Ishikawa (cell line): ENCODE data around the gene PYCR2.

Experiments
- CEBPB ChIP-seq: IDR thresholded peaks from 2 replicates; pipeline ENCODE4 v1.6.1; 2012
- CREB1 ChIP-seq: IDR thresholded peaks from 2 replicates; pipeline ENCODE4 v1.6.1; 2012; ENCODE audit warnings: low read depth
- EGR1 ChIP-seq: IDR thresholded peaks from 2 replicates; pipeline ENCODE4 v1.6.1; 2012
- EP300 ChIP-seq: IDR thresholded peaks from 2 replicates; pipeline ENCODE4 v1.6.1; 2012; ENCODE audit warnings: borderline replicate concordance
- FOXM1 ChIP-seq: IDR thresholded peaks from 2 replicates; pipeline ENCODE4 v1.6.1; 2012; ENCODE audit warnings: low read depth, borderline replicate concordance
- NFIC ChIP-seq: IDR thresholded peaks from 2 replicates; pipeline ENCODE4 v1.6.1; 2012
- RAD21 ChIP-seq: IDR thresholded peaks from 2 replicates; pipeline ENCODE4 v1.6.1; 2012; ENCODE audit warnings: low read depth
- TAF1 ChIP-seq: IDR thresholded peaks from 2 replicates; pipeline ENCODE4 v1.6.1; 2012; ENCODE audit warnings: low read depth, mild to moderate bottlenecking
- TCF12 ChIP-seq: IDR thresholded peaks from 2 replicates; pipeline ENCODE4 v1.6.1; 2012; ENCODE audit warnings: low read depth
- TEAD4 ChIP-seq: IDR thresholded peaks from 2 replicates; pipeline ENCODE4 v1.6.1; 2012
- YY1 ChIP-seq: IDR thresholded peaks from 2 replicates; pipeline ENCODE4 v1.6.1; 2012; ENCODE audit warnings: low read depth
- ZBTB7A ChIP-seq: IDR thresholded peaks from 2 replicates; pipeline ENCODE4 v1.6.1; 2012; ENCODE audit warnings: low read depth
- TF ChIP-seq, protein P1 (sequence below): IDR thresholded peaks from 2 replicates; pipeline ENCODE4 v1.6.1; 2012
- TF ChIP-seq, protein P2 (sequence below): IDR thresholded peaks from 2 replicates; pipeline ENCODE4 v1.6.1; 2012; ENCODE audit warnings: low read depth, mild to moderate bottlenecking
- TF ChIP-seq, protein P3 (sequence below): IDR thresholded peaks from 2 replicates; pipeline ENCODE4 v1.6.1; 2012

Gene PYCR2

DNA sequence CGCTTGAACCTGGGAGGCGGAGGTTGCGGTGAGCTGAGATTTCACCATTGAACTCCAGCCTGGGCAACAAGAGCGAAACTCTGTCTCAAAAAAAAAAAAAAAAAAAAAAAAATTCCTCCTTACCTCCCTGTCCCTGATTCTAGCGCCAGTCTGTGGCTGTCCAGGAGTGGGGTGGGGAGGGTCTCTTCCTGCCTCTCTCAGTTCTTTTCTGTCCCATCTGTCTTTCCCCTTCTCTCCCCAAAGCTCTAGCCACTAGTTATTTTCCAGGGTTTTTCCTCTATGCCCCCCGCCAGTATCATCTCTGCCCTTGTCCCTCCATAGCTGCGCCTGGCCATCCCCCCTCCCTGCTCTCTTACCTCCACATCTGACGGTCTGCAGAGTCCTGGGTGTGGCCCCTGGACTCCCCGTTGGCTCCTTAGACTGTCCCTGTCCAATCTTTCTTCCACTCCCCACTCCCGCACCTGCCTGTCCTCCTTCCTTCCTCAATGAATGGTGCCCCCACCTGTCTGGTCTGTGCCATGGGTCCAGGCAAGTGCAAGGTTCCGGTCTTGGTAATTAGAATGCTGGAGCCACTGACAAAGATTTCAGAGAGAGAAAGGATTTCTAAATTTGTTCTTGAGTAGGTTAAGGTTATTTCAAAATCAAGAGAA is 40.3 kb downstream of the PYCR2 start:
- TF ChIP-seq EP300, result no peak
- TF ChIP-seq TEAD4, result no peak
- no peak for TF ChIP-seq TAF1
- no peak for TF ChIP-seq RAD21
- no peak for TF ChIP-seq YY1
- TF ChIP-seq, protein P1, sequence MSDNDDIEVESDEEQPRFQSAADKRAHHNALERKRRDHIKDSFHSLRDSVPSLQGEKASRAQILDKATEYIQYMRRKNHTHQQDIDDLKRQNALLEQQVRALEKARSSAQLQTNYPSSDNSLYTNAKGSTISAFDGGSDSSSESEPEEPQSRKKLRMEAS, result no peak

DNA sequence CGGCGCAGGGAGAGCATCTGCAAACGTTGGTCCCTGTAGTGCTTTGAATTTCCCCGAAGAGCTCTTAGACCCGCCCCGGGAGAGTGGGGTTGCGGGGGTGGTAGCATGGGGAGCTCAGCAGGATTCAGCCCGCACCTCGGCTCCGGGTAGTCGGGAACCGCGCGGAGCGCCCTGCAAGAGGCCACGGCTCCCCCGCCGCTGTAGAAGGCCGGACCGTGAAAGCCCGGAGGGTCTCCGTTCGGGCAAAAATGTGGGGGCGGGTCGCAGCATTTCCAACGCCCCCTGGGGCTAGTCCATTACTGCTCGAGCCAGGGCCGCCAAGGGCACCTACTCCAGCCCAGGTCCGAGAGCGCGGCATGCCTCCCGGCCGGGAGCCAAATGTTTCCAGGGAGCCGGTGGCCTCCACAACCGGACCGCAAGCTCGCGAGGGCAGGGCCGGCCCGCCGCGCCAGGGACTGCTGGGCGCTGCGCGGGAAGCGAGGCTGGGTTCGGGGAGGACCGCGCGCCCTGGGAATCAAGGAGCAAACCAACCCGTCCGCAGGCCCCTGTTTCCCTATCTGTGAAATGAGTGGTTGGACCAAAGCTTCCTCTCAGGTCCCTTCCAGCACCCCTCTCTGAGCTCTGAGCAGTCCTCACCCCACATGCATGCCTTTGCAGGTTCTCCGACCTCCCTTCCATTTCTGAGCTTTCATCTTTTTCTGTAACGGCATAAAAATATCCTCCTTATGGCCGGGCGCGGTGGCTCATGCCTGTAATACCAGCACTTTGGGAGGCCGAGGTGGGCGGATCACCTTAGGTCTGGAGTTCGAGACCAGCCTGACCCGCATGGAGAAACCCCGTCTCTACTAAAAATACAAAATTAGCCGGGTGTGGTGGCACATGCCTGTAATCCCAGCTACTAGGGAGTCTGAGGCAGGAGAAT is 41.1 kb downstream of the PYCR2 start:
- TF ChIP-seq EP300 (peak; percentile 24; the same call in 1 of the 2 replicates), CEBPB (no peak), NFIC (peak; percentile 46; the same call in 1 of the 2 replicates), TEAD4 (no peak; the same call in 1 of the 2 replicates), YY1 (peak; percentile 40; the same call in 1 of the 2 replicates)
- TF ChIP-seq, protein P1, result peak; percentile 42

DNA sequence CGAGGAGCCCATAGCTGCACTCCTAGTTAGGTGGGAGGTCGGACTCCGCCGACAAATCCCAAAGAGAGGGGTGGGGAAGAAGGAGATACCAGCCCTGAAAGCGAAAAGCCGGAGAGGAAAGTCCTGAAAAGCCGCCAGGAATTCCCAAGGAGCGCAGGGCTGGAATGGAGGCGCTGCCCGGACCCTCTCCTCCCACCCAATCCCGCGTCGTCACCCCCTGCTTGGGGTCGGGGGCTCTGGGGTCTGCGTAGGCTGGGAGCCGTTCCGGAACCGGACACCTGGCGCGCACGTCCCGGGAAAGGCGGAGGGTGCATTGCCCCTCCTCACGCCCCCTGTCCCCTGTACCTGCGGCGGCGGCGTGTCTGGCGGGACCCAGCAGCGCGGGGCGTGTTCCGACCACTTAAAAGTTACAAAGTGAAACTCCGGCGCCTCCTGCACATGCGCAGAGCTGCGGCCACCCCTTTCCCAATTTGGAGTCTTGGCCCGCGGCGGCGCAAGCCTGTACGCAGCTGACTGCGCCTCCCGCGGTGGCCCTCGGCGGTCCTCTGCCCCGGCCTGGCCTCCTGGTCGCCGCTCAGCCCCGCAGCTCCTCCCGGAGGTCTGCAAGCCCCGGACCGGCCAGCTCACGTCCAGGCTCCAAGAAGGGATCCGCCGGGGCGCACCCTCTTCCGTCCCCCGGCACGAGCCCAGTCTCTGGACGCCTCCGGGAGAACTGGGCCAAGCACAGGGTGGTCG is 41.9 kb downstream of the PYCR2 start, which contains the start of gene TMEM63A:
Gene TMEM63A, minus strand, starts transcription at position 422 of the 735 bp plus-strand sequence. CDS start 4,800 bp downstream, outside the sequence.
- TF ChIP-seq NFIC (no peak), YY1 (0 out of 2 replicates have a peak, but pooled peaks have one; percentile 23), RAD21 (no peak), TEAD4 (peak; percentile 9; the same call in 1 of the 2 replicates), CREB1 (no peak), FOXM1 (no peak), CEBPB (no peak), TCF12 (no peak), EP300 (no peak), ZBTB7A (peak; percentile 99), EGR1 (peak; percentile 5; the same call in 1 of the 2 replicates), TAF1 (peak; percentile 71)
- TF ChIP-seq, protein P1, result peak; percentile 62
- TF ChIP-seq, protein P2, sequence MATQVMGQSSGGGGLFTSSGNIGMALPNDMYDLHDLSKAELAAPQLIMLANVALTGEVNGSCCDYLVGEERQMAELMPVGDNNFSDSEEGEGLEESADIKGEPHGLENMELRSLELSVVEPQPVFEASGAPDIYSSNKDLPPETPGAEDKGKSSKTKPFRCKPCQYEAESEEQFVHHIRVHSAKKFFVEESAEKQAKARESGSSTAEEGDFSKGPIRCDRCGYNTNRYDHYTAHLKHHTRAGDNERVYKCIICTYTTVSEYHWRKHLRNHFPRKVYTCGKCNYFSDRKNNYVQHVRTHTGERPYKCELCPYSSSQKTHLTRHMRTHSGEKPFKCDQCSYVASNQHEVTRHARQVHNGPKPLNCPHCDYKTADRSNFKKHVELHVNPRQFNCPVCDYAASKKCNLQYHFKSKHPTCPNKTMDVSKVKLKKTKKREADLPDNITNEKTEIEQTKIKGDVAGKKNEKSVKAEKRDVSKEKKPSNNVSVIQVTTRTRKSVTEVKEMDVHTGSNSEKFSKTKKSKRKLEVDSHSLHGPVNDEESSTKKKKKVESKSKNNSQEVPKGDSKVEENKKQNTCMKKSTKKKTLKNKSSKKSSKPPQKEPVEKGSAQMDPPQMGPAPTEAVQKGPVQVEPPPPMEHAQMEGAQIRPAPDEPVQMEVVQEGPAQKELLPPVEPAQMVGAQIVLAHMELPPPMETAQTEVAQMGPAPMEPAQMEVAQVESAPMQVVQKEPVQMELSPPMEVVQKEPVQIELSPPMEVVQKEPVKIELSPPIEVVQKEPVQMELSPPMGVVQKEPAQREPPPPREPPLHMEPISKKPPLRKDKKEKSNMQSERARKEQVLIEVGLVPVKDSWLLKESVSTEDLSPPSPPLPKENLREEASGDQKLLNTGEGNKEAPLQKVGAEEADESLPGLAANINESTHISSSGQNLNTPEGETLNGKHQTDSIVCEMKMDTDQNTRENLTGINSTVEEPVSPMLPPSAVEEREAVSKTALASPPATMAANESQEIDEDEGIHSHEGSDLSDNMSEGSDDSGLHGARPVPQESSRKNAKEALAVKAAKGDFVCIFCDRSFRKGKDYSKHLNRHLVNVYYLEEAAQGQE, result no peak
- TF ChIP-seq, protein P3, sequence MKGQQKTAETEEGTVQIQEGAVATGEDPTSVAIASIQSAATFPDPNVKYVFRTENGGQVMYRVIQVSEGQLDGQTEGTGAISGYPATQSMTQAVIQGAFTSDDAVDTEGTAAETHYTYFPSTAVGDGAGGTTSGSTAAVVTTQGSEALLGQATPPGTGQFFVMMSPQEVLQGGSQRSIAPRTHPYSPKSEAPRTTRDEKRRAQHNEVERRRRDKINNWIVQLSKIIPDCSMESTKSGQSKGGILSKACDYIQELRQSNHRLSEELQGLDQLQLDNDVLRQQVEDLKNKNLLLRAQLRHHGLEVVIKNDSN, result no peak

DNA sequence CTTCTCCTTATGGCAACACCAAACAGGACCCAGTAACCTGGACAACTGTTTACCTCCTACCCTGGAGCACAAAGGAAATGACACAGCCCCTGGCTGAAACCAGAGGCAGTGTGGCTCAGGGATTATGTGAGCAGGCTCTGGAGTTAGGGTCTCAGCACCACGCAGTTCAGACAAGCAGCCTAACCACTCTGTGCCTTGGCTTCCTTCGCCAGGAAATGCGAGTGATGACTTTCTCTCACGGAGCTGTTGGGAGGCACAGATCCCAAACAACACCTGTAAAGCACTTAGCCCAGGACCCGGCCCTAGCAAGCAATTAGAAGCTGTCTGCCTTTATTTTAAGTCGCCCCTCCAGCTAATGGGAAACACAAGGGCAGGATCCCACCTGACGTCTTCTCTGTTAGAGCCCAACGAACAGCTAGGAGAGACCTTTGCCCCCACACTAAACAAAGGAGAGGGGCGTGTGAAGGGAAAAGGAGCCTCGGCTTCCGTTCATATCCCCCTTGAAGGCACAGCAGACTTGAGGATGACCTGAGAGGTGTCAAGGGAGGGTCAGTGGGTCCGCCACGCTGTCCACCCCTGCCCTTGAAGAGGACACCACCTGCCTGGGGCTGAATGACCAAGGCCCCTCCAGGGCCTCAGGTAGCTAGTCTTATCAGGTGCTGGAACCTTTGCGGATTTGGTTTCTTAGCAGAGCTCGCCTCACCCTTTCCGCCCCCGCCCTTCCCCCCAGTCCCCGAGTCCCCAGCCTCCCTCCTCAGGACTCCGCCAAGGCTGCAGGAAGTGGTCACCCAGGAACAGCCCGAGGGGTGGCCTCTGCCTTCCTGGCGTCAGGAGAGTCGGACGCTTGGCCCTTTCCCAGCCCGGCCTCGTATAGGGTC is 42.7 kb downstream of the PYCR2 start:
- TF ChIP-seq EGR1 (no peak), FOXM1 (no peak), RAD21 (no peak), TCF12 (no peak), ZBTB7A (no peak), TEAD4 (no peak), NFIC (no peak), TAF1 (no peak), YY1 (no peak), EP300 (no peak), CEBPB (no peak), CREB1 (no peak)
- TF ChIP-seq, protein P3, result no peak
- TF ChIP-seq, protein P1, result no peak
- TF ChIP-seq, protein P2, result no peak
